Endothelial cell (in vitro differentiated cells): Measurements from ENCODE around the gene HACD4. TPM values are rescaled to one million over a fixed set of nuclear protein-coding genes. Genes with fewer than 3 reads are reported as not detected.
A peak's percentile ranks its signal among the peaks of the same experiment; 100 is the strongest.

Experiments used
- DNase-seq: peaks from one replicate; pipeline ENCODE4 v3.0.0; 2021; ENCODE audit warnings: low spot score
- H3K27ac Mint-ChIP-seq: one replicate; pipeline ENCODE4 v1.8.0; 2021; ENCODE audit warnings: mixed read lengths, inconsistent platforms; ENCODE audit not compliant: unreplicated experiment
- H3K27me3 Mint-ChIP-seq: one replicate; pipeline ENCODE4 v1.8.0; 2021; ENCODE audit warnings: mild to moderate bottlenecking, moderate library complexity, mixed read lengths, inconsistent platforms; ENCODE audit not compliant: unreplicated experiment
- H3K36me3 Mint-ChIP-seq: one replicate; pipeline ENCODE4 v1.8.0; 2021; ENCODE audit warnings: mild to moderate bottlenecking, low read depth, mixed read lengths, inconsistent platforms; ENCODE audit not compliant: unreplicated experiment
- H3K4me1 Mint-ChIP-seq: one replicate; pipeline ENCODE4 v1.8.0; 2021; ENCODE audit warnings: mild to moderate bottlenecking, mixed read lengths, inconsistent platforms; ENCODE audit not compliant: unreplicated experiment
- H3K4me3 Mint-ChIP-seq: one replicate; pipeline ENCODE4 v1.8.0; 2021; ENCODE audit warnings: mild to moderate bottlenecking, mixed read lengths, inconsistent platforms; ENCODE audit not compliant: unreplicated experiment
- H3K9me3 Mint-ChIP-seq: one replicate; pipeline ENCODE4 v1.8.0; 2021; ENCODE audit warnings: mixed read lengths, inconsistent platforms; ENCODE audit not compliant: unreplicated experiment
- CTCF ChIP-seq: fragments of 200-600 bp; sonication (generic); IDR thresholded peaks from one replicate; pipeline ENCODE4 v1.5.0; 2021; ENCODE audit warnings: antibody characterized with exemption; ENCODE audit not compliant: unreplicated experiment
- total RNA-seq: library from RNA; stranded (reverse); fragmentation: NEBNext Ultra II Directional; extraction: Animal tissue kit (Norgen Biotek cat#: 25700); gene quantifications from one replicate; pipeline ENCODE4 v1.2.1, GENCODE V29; 2021; ENCODE audit not compliant: unreplicated experiment

The HACD4 gene
- total RNA-seq, 1 donor from 2014 or later, result 5.7 TPM

GRCh38 chr9:21070906-21071305 is 39.5 kb upstream of the HACD4 start:
- peak overlapping the region; percentile 84 for H3K27ac Mint-ChIP-seq
- no peak for TF ChIP-seq CTCF
- no peaks in the 10 kb centered on the region for H3K36me3 Mint-ChIP-seq
- H3K27me3 Mint-ChIP-seq, result no peaks in the 10 kb centered on the region
- H3K9me3 Mint-ChIP-seq, result no peaks in the 10 kb centered on the region
- no peak for DNase-seq
- H3K4me1 Mint-ChIP-seq, result peaks cover 42% of the 10 kb centered on the region
- no peak overlapping the region for H3K4me3 Mint-ChIP-seq

- DNase-seq, result peak; percentile 47
- peak; percentile 35 for TF ChIP-seq CTCF
- no peaks in the 10 kb centered on the region for H3K27me3 Mint-ChIP-seq
- H3K36me3 Mint-ChIP-seq, result no peaks in the 10 kb centered on the region
- peak overlapping the region; percentile 84 for H3K27ac Mint-ChIP-seq
- H3K4me3 Mint-ChIP-seq, result no peak overlapping the region
- no peaks in the 10 kb centered on the region for H3K9me3 Mint-ChIP-seq
- peaks cover 37% of the 10 kb centered on the region for H3K4me1 Mint-ChIP-seq
Observed at GRCh38 chr9:21070171-21070571, 38.7 kb upstream of the HACD4 start.

GRCh38 chr9:21060919-21061561 is 29.6 kb upstream of the HACD4 start:
- Mint-ChIP-seq H3K27ac (no peak overlapping the region), H3K27me3 (peaks cover 2% of the 10 kb centered on the region), H3K4me1 (peaks cover 6% of the 10 kb centered on the region), H3K4me3 (no peak overlapping the region), H3K9me3 (no peaks in the 10 kb centered on the region), H3K36me3 (no peaks in the 10 kb centered on the region)
- no peak for DNase-seq
- TF ChIP-seq CTCF, result no peak

GRCh38 chr9:21056931-21057330 is 25.5 kb upstream of the HACD4 start:
- no peak for DNase-seq
- no peak for TF ChIP-seq CTCF
- Mint-ChIP-seq H3K9me3 (no peaks in the 10 kb centered on the region), H3K4me1 (peaks cover 6% of the 10 kb centered on the region), H3K4me3 (no peak overlapping the region), H3K27me3 (peaks cover 5% of the 10 kb centered on the region), H3K36me3 (no peaks in the 10 kb centered on the region), H3K27ac (no peak overlapping the region)

GRCh38 chr9:21053851-21054250 is 22.4 kb upstream of the HACD4 start:
- Mint-ChIP-seq H3K36me3 (no peaks in the 10 kb centered on the region), H3K27me3 (peaks cover 3% of the 10 kb centered on the region), H3K4me3 (peak overlapping the region; percentile 40), H3K9me3 (no peaks in the 10 kb centered on the region), H3K4me1 (peaks cover 3% of the 10 kb centered on the region), H3K27ac (no peak overlapping the region)
- DNase-seq, result no peak
- TF ChIP-seq CTCF, result no peak
